Colonic mucosa (tissue), 4 donors: ENCODE data around the gene RHOD. TPM values are rescaled to one million over a fixed set of nuclear protein-coding genes. Genes with fewer than 3 reads are reported as not detected.

Source experiments
- DNase-seq: peaks from one replicate; pipeline ENCODE4 v3.0.0-alpha.2; 2020
- H3K27ac ChIP-seq: fragments of 200-600 bp; one replicate; pipeline ENCODE4 v1.8.0; 2021
- H3K27me3 ChIP-seq: fragments of 200-600 bp; one replicate; pipeline ENCODE4 v1.8.0; 2021
- H3K36me3 ChIP-seq: fragments of 200-600 bp; one replicate; pipeline ENCODE4 v1.8.0; 2021
- H3K4me1 ChIP-seq: fragments of 200-600 bp; one replicate; pipeline ENCODE4 v1.8.0; 2021; ENCODE audit warnings: mild to moderate bottlenecking
- H3K4me3 ChIP-seq: fragments of 200-600 bp; one replicate; pipeline ENCODE4 v1.8.0; 2021
- H3K9ac ChIP-seq, 2 donors: one replicate each; pipeline ENCODE4 v1.7.0; 2013; ENCODE audit warnings: control low read depth in 2 of 2, low read depth in 2 of 2, low read length in 2 of 2
- H3K9me3 ChIP-seq: fragments of 200-600 bp; one replicate; pipeline ENCODE4 v1.8.0; 2021
- CTCF ChIP-seq: fragments of 200-600 bp; IDR thresholded peaks from one replicate; pipeline ENCODE4 v1.8.0; 2022; ENCODE audit warnings: antibody characterized with exemption, mild to moderate bottlenecking
- intact Hi-C: fragments of 100-400 bp; cut with DNase I; formaldehyde crosslinking; loops from one replicate; pipeline ENCODE4 v1.14.1; 2022
- total RNA-seq, 2 donors: library from RNA; stranded (reverse); fragmentation: NEBNext Ultra II Directional in 1 of 2; extraction: Animal tissue kit (Norgen Biotek cat#: 25700) in 1 of 2; gene quantifications; one replicate each; pipeline ENCODE4 v1.2.1, GENCODE V29; 2021
- donor health status: healthy.
- donor health status: DM: no; HTN: no; CAD: no.
- donor health status: DM: no; HTN: no; CAD: no.

Gene RHOD
- total RNA-seq, 2 donors from 2014 or later = 8.5 to 11.2 TPM

DNA sequence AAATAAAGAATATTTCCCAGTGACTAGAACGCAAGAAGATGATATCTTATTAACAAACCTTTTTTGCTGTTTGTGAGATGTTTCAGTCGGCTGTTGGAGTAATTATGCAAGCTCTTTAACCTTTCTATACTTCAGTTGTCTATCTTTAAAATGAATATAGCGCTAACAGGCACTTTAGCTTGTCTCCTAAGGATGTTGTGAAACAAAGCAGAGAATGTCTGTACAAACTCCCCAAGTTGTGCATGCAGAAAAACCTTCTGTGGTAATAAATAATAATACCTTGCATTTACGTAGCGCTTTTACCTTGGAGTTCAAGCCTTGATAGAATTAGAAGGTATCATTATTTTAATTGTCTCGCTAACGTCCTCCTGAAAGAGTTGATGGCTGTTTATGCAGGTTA lies 60.5 kb downstream of the RHOD start:
- H3K36me3 ChIP-seq = no peaks in the 10 kb centered on the region
- TF ChIP-seq CTCF = no peak
- DNase-seq = no peak
- H3K9me3 ChIP-seq = no peaks in the 10 kb centered on the region
- peak overlapping the region; percentile 23 for H3K4me3 ChIP-seq
- H3K9ac ChIP-seq = peak overlapping the region; percentile 38 to 83
- intact Hi-C loops = no loop called here
- H3K27ac ChIP-seq = peak overlapping the region; percentile 96
- no peaks in the 10 kb centered on the region for H3K27me3 ChIP-seq
- peaks cover 10% of the 10 kb centered on the region for H3K4me1 ChIP-seq

DNA sequence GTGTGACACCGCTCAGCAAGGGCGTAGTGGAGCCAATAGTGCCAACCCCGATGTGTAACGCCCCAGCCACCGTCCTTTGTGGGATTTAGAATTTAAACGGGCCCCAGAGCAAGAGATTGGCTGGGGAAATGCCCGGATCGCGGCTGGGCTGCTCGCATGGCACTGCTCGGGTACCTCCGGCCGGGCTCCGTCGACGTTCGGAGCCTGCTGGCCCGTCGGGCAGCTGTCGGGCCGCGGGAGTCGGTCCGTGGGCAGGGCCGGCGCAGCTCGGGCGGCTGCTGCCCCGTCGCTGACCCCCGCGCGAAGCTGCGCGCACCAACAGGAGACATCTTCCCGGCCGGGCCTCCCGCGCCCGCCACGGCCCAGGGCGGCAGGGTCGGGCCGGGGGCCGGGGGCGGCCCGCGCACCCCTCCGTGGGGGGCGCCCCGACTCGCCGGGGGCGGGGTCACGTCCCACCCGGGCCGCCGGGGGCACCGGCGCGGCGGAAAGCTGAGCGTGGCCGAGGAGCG lies 61.1 kb downstream of the RHOD start:
- Histone ChIP-seq H3K9ac (peak overlapping the region; percentile 38 to 83), H3K27ac (peak overlapping the region; percentile 96), H3K4me3 (peak overlapping the region; percentile 72), H3K9me3 (no peaks in the 10 kb centered on the region), H3K27me3 (no peaks in the 10 kb centered on the region), H3K4me1 (peaks cover 13% of the 10 kb centered on the region), H3K36me3 (no peaks in the 10 kb centered on the region)
- TF ChIP-seq CTCF = no peak
- DNase-seq = peak; percentile 38
- intact Hi-C loops = no loop called here

GRCh38 chr11:67118181-67118766 lies 61.6 kb downstream of the RHOD start:
- peak; percentile 46 for DNase-seq
- Histone ChIP-seq H3K27ac (peak overlapping the region; percentile 96), H3K27me3 (no peaks in the 10 kb centered on the region), H3K4me1 (peaks cover 13% of the 10 kb centered on the region), H3K4me3 (peak overlapping the region; percentile 72), H3K9ac (peak overlapping the region; percentile 40 to 83), H3K9me3 (no peaks in the 10 kb centered on the region), H3K36me3 (no peaks in the 10 kb centered on the region)
- TF ChIP-seq CTCF = no peak
- intact Hi-C loops = no loop called here

DNA sequence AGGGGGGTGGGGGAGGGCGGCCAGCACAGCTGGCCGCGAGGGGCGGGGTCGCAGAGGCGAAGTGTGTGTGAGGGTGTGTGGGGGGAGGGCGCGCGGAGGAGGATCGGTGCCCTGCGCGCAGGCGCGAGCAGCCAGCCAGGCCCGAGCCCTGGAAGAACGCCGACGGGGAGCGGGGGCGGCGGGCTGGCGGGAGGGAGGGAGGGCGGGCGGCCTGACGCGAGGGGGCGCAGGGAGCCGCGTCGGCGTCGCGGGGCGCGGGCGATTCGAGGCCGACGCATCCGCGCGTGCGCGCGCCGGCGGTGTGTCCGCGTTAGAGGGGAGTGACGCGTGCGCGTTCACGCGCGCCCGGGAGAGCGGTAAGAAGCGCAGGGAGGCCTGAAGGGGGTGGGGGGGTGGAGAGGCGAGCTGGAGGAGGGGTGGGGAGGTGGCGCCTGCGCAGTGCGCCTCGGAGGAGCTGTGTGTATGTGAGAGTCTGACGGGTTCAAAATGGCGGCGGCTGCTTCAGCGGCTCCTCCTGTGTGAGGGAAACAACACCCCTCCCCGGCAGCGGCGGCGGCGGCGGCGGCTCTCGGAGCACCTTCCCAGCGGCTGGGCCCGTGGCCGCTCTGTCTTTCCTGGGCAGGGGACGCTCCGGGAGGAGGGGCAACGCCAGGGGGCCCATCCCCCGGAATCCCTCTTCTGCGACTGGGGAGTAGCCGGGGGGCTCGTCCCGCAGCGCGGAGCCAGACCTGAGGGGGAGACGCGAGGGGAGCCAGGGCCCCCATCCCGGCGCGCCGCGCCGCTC lies 62.3 kb downstream of the RHOD start, which contains the start of gene KDM2A:
TSS of gene KDM2A (plus strand) at position 463 of the 784 bp plus-strand sequence. CDS start 2,054 bp downstream, outside the sequence.
- H3K4me1 ChIP-seq = peaks cover 13% of the 10 kb centered on the region
- TF ChIP-seq CTCF = peak; percentile 8
- intact Hi-C loops = no loop called here

DNA sequence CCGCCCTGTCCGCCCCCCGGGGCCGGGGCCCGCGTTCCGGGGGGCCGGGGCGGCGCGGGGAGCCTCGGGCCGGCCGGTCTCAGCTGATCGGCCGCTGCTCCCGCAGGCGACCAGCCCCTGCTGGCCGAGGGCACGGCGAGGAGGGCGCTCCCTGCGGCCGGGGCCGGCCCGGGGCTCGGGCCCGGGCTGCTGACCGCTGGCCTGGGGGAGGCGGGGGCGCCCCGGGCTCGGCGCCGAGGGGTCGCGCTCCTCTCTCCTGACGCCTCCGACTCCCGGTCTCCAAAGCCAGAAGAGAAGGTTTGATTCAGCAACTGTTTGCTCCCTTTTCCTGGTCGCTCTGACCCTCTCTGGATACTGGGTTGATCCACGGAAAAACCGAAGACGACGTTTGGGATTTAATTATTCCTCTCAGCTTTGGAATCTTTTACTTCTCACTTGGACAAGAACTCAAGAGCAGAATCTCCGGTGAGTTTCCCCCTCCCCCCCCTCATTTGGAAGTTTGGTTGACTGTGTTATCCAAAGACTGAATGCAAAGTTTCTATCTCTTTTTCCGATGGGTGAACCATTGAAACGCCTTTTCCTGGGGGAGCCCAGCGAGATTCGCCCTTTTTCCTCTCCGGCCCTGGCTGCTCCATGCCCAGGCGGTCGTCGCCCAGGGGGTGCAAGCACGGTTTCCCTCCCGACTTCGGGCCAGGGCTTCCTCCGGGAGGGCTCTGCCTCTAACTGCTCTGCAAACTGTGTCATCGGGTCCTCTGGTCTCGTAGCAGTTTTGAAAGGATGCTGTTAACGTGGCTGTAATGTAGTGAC lies 63.1 kb downstream of the RHOD start:
- intact Hi-C loops = no loop called here
- Histone ChIP-seq H3K4me3 (peak overlapping the region; percentile 72), H3K4me1 (peaks cover 13% of the 10 kb centered on the region), H3K27ac (peak overlapping the region; percentile 95), H3K9ac (peak overlapping the region; percentile 94 to 98), H3K9me3 (no peaks in the 10 kb centered on the region), H3K36me3 (no peaks in the 10 kb centered on the region), H3K27me3 (no peaks in the 10 kb centered on the region)
- peak; percentile 61 for DNase-seq
- TF ChIP-seq CTCF = no peak

More for the DNA sequence above, 62.3 kb downstream of the RHOD start, which contains the start of gene KDM2A:
- Histone ChIP-seq H3K4me3 (peak within 1 kb of the TSS; percentile 72), H3K27ac (peak within 1 kb of the TSS; percentile 96), H3K27me3 (no peaks in the 10 kb centered on the region), H3K36me3 (no peaks in the 10 kb centered on the region), H3K9ac (peak within 1 kb of the TSS; percentile 94 to 98), H3K9me3 (no peaks in the 10 kb centered on the region)
- DNase-seq = peak; percentile 99
